GM23338 (cell line): Measurements from ENCODE around the gene OR51G1. TPM values are rescaled to one million over a fixed set of nuclear protein-coding genes. Genes with fewer than 3 reads are reported as not detected.

Experiments used
- ATAC-seq: fragments of 200-7000 bp; cut with Tn5 transposase; 3 replicates; pipeline ENCODE4 v1.9.1; 2020
- DNase-seq: peaks from one replicate; pipeline ENCODE4 v3.0.0-alpha.2; 2015; ENCODE audit warnings: low spot score
- H2AFZ ChIP-seq: fragments of 200-600 bp; sonication (generic); 2 replicates; pipeline ENCODE4 v1.8.0; 2016; ENCODE audit warnings: antibody characterized with exemption, mild to moderate bottlenecking, moderate library complexity
- H3F3A ChIP-seq: fragments of 200-600 bp; sonication (generic); replicated peaks from 2 replicates; pipeline ENCODE4 v1.8.0; 2017; ENCODE audit warnings: antibody characterized with exemption, mixed run types, low read depth
- H3K27ac ChIP-seq: fragments of 200-600 bp; sonication (generic); 2 replicates; pipeline ENCODE4 v1.6.1; 2016; ENCODE audit warnings: low read depth
- H3K27me3 ChIP-seq: fragments of 200-600 bp; sonication (generic); 2 replicates; pipeline ENCODE4 v1.8.0; 2016; ENCODE audit warnings: mild to moderate bottlenecking, mixed run types, moderate library complexity; ENCODE audit not compliant: insufficient read depth
- H3K36me3 ChIP-seq: fragments of 200-600 bp; sonication (generic); 2 replicates; pipeline ENCODE4 v1.8.0; 2016; ENCODE audit warnings: mild to moderate bottlenecking; ENCODE audit not compliant: insufficient read depth
- H3K4me1 ChIP-seq: fragments of 200-600 bp; sonication (generic); 2 replicates; pipeline ENCODE4 v1.8.0; 2016; ENCODE audit warnings: mild to moderate bottlenecking, moderate library complexity; ENCODE audit not compliant: insufficient read depth
- H3K4me2 ChIP-seq: fragments of 200-600 bp; sonication (generic); 2 replicates; pipeline ENCODE4 v1.7.1; 2017; ENCODE audit warnings: mixed run types
- H3K4me3 ChIP-seq: fragments of 200-600 bp; sonication (generic); 2 replicates; pipeline ENCODE4 v1.6.1; 2016; ENCODE audit warnings: mixed run types
- H3K79me2 ChIP-seq: fragments of 200-600 bp; sonication (generic); replicated peaks from 2 replicates; pipeline ENCODE4 v1.8.0; 2017; ENCODE audit warnings: mild to moderate bottlenecking; ENCODE audit not compliant: insufficient read depth
- H3K9me2 ChIP-seq: fragments of 200-600 bp; sonication (generic); 2 replicates; pipeline ENCODE4 v1.8.0; 2017; ENCODE audit not compliant: insufficient read depth
- H4K20me1 ChIP-seq: fragments of 200-600 bp; sonication (generic); replicated peaks from 2 replicates; pipeline ENCODE4 v1.8.0; 2017; ENCODE audit warnings: mild to moderate bottlenecking; ENCODE audit not compliant: insufficient read depth
- H3K27ac Mint-ChIP-seq: 2 replicates; pipeline ENCODE4 v1.8.0; 2020; ENCODE audit warnings: inconsistent platforms, mild to moderate bottlenecking, moderate library complexity, mixed read lengths
- H3K27me3 Mint-ChIP-seq: 3 replicates; pipeline ENCODE4 v1.8.0; 2022; ENCODE audit warnings: low read depth, mild to moderate bottlenecking, moderate library complexity, mixed read lengths, inconsistent platforms; ENCODE audit not compliant: insufficient read depth, poor library complexity
- H3K36me3 Mint-ChIP-seq: 3 replicates; pipeline ENCODE4 v1.8.0; 2021; ENCODE audit warnings: low read depth, mild to moderate bottlenecking, inconsistent platforms, moderate library complexity, mixed read lengths
- H3K4me1 Mint-ChIP-seq: 3 replicates; pipeline ENCODE4 v1.8.0; 2020; ENCODE audit warnings: mild to moderate bottlenecking, inconsistent platforms, mixed read lengths
- H3K4me3 Mint-ChIP-seq: 3 replicates; pipeline ENCODE4 v1.8.0; 2021; ENCODE audit warnings: moderate library complexity, mild to moderate bottlenecking, inconsistent platforms, mixed read lengths
- H3K9me3 Mint-ChIP-seq: 3 replicates; pipeline ENCODE4 v1.8.0; 2020; ENCODE audit warnings: moderate library complexity, mild to moderate bottlenecking, inconsistent platforms, mixed read lengths
- EZH2 ChIP-seq: fragments of 200-600 bp; sonication (generic); IDR thresholded peaks from one replicate; pipeline ENCODE4 v1.8.0; 2017; ENCODE audit warnings: antibody characterized with exemption, mild to moderate bottlenecking, low read depth; ENCODE audit not compliant: unreplicated experiment
- EZH2phosphoT487 ChIP-seq: fragments of 200-600 bp; sonication (generic); IDR thresholded peaks from one replicate; pipeline ENCODE4 v1.8.1; 2018; ENCODE audit warnings: antibody characterized with exemption; ENCODE audit not compliant: unreplicated experiment
- JUNB ChIP-seq: IDR thresholded peaks from one replicate; pipeline ENCODE4 v1.6.1; 2016; ENCODE audit warnings: antibody characterized with exemption; ENCODE audit not compliant: unreplicated experiment
- NANOG ChIP-seq: IDR thresholded peaks from 2 replicates; pipeline ENCODE4 v1.6.1; 2016; ENCODE audit warnings: antibody characterized with exemption, borderline replicate concordance
- REST ChIP-seq: IDR thresholded peaks from one replicate; pipeline ENCODE4 v1.6.1; 2018; ENCODE audit warnings: antibody characterized with exemption; ENCODE audit not compliant: unreplicated experiment
- ZNF114 ChIP-seq: fragments of 250-450 bp; sonication (Bioruptor Pico); IDR thresholded peaks from 2 replicates; pipeline ENCODE4 v1.5.0; 2020; ENCODE audit warnings: mild to moderate bottlenecking, moderate library complexity
- ZNF462 ChIP-seq: fragments of 250-450 bp; sonication (Bioruptor Pico); IDR thresholded peaks from 2 replicates; pipeline ENCODE4 v1.5.0; 2020; ENCODE audit warnings: mild to moderate bottlenecking, moderate library complexity
- polyA plus RNA-seq: library from polyadenylated mRNA; unstranded; fragments of >200 nt; fragmentation: Nextera tagmentation; extraction: Ambion mirVana; gene quantifications from 2 replicates; pipeline ENCODE4 v1.2.1, GENCODE V29; 2016
- total RNA-seq: library from RNA; depleted of rRNA; stranded (reverse); fragments of >200 nt; shearing (Covaris generic); gene quantifications from 2 replicates; pipeline ENCODE4 v1.2.3, GENCODE V29; 2014

The OR51G1 gene
- total and polyA plus RNA-seq, 2 experiments from 2014 or later, result not detected

- TF ChIP-seq ZNF462 (no peak), EZH2phosphoT487 (no peak), NANOG (no peak), JUNB (no peak)
These were observed 1.8 kb downstream of the OR51G1 start (continued) for GRCh38 chr11:4922304-4922703.

GRCh38 chr11:4921796-4922195, 2.3 kb downstream of the OR51G1 start:
- Mint-ChIP-seq H3K4me3 (no peak overlapping the region), H3K27ac (no peak overlapping the region), H3K9me3 (no peaks in the 10 kb centered on the region), H3K36me3 (no peaks in the 10 kb centered on the region), H3K27me3 (peaks cover 1% of the 10 kb centered on the region), H3K4me1 (no peaks in the 10 kb centered on the region)
- H3K27ac ChIP-seq, result no peak overlapping the region
- H4K20me1 ChIP-seq, result no peaks in the 10 kb centered on the region
- no peaks in the 10 kb centered on the region for H3K79me2 ChIP-seq
- TF ChIP-seq JUNB (no peak), ZNF114 (CRISPR knock-in tag) (no peak), EZH2 (no peak), REST (no peak)
- no peak overlapping the region for H2AFZ ChIP-seq
- H3K4me2 ChIP-seq, result no peak overlapping the region
- H3K4me1 ChIP-seq, result no peaks in the 10 kb centered on the region
- H3K4me3 ChIP-seq, result no peak overlapping the region
- H3K36me3 ChIP-seq, result no peaks in the 10 kb centered on the region
- H3F3A ChIP-seq, result no peaks in the 10 kb centered on the region
- H3K9me2 ChIP-seq, result no peaks in the 10 kb centered on the region; the same call in 1 of the 2 replicates
- no peaks in the 10 kb centered on the region for H3K27me3 ChIP-seq
- no peak for ATAC-seq
- no peak for DNase-seq
